Measurements from ENCODE around the gene RPGRIP1L. TPM values are rescaled to one million over a fixed set of nuclear protein-coding genes. Genes with fewer than 3 reads are reported as not detected.

Gene RPGRIP1L
- total and polyA plus RNA-seq, 2 donors (not counting 1 experiment from before 2014, with no cell fraction given) = 1.0 to 7.1 TPM

DNA sequence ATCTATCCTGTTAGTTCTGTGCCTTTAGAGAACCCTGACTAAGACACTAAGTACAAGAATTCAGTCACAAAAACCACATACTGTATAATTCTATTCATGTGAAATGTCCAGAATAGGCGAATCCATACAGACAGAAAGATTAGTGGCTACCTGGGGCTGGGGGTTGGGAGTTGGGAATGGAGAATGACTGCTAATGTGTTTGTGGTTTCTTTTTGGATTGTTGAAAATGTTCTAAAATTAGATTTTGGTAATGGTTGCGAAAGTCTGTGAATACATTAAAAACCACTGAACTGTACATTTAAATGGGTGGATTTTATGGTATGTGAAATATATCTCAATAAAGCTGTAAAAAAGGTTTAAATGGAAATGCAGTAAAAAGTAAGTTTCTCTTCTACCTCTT lies 120.3 kb downstream of the RPGRIP1L start:
- Histone ChIP-seq H3K4me3 (ENCODE audit: control extremely low read depth in 1 of 5, extremely low read depth in 1 of 5, insufficient read depth in 1 of 5, low read depth in 2 of 5, low read length in 4 of 5) (no peak overlapping the region), H2AFZ (ENCODE audit: insufficient read depth, low read depth, low read length, poor library complexity, severe bottlenecking) (no peak overlapping the region), H3K4me1 (ENCODE audit: control insufficient read depth in 2 of 2, insufficient read depth in 2 of 2, low read length in 2 of 2) (no peaks in the 10 kb centered on the region), H3K27me3 (replicated peaks in 1 of 4; ENCODE audit: control extremely low read depth in 1 of 4, control insufficient read depth in 3 of 4, insufficient read depth in 4 of 4, low read length in 3 of 4) (no peaks in the 10 kb centered on the region), H4K20me1 (ENCODE audit: control insufficient read depth, insufficient read depth, low read length, poor library complexity, severe bottlenecking) (no peaks in the 10 kb centered on the region), H3K36me3 (replicated peaks in 1 of 2; ENCODE audit: control extremely low read depth in 1 of 2, control insufficient read depth in 1 of 2, extremely low read depth in 1 of 2, insufficient read depth in 2 of 2, low read length in 1 of 2) (no peaks in the 10 kb centered on the region), H3K4me2 (replicated peaks; ENCODE audit: low read depth, low read length, poor library complexity, severe bottlenecking) (no peak overlapping the region), H3K79me2 (ENCODE audit: control insufficient read depth, insufficient read depth, low read length) (no peaks in the 10 kb centered on the region), H3K27ac (ENCODE audit: low read length in 2 of 2) (no peak overlapping the region), H3K9ac (ENCODE audit: low read length) (no peak overlapping the region), H3K9me3 (ENCODE audit: control extremely low read depth in 1 of 3, control insufficient read depth in 2 of 3, insufficient read depth in 1 of 3, low read length in 2 of 3) (no peaks in the 10 kb centered on the region)
- TF ChIP-seq EZH2 (IDR thresholded peaks at IDR 0.05; ENCODE audit: borderline replicate concordance, insufficient read depth, low read depth, low read length, poor library complexity, severe bottlenecking) = no peak
- TF ChIP-seq, protein P1, sequence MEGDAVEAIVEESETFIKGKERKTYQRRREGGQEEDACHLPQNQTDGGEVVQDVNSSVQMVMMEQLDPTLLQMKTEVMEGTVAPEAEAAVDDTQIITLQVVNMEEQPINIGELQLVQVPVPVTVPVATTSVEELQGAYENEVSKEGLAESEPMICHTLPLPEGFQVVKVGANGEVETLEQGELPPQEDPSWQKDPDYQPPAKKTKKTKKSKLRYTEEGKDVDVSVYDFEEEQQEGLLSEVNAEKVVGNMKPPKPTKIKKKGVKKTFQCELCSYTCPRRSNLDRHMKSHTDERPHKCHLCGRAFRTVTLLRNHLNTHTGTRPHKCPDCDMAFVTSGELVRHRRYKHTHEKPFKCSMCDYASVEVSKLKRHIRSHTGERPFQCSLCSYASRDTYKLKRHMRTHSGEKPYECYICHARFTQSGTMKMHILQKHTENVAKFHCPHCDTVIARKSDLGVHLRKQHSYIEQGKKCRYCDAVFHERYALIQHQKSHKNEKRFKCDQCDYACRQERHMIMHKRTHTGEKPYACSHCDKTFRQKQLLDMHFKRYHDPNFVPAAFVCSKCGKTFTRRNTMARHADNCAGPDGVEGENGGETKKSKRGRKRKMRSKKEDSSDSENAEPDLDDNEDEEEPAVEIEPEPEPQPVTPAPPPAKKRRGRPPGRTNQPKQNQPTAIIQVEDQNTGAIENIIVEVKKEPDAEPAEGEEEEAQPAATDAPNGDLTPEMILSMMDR (IDR thresholded peaks at IDR 0.05) = no peak
- no peak overlapping the region for H3K4me3 Mint-ChIP-seq
- ChIA-PET POLR2A (no interaction called here), CTCF (no interaction called here)
- ATAC-seq (ENCODE audit: low read depth) = no peak
- no peaks in the 10 kb centered on the region for H3K4me1 Mint-ChIP-seq
- peaks cover under 1% of the 10 kb centered on the region for H3K27me3 Mint-ChIP-seq
- no peak overlapping the region for H3K27ac Mint-ChIP-seq
- DNase-seq = no peak
- no peaks in the 10 kb centered on the region for H3K9me3 Mint-ChIP-seq (ENCODE audit: insufficient read depth)
- intact Hi-C loops (cut with micrococcal nuclease) = no loop called here
- WGBS (ENCODE audit: insufficient coverage) = no CpG with 5 or more reads among the region's 2 CpGs

DNA sequence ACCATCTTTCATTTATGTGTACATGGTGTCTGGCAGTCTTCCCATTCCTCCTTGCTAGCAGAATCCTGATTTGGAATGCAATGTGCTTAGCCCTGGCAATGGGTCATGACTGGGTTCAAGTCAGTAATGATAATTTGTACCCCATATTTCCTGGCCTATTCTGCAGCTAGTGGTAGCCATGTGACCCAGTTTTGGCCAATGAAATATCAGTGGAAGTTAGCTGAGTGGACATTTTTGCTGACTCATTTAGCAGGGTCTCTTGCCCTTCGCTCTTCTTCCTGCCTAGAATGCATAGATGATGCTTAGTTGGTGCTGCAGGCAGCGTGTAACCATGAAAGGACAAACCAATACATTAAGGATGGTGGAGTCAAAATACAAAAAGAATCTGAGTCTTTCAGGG lies 121.9 kb downstream of the RPGRIP1L start:
- Mint-ChIP-seq H3K9me3 (ENCODE audit: insufficient read depth) (no peaks in the 10 kb centered on the region), H3K27me3 (no peaks in the 10 kb centered on the region), H3K4me3 (no peak overlapping the region), H3K27ac (no peak overlapping the region), H3K4me1 (no peaks in the 10 kb centered on the region)
- Histone ChIP-seq H2AFZ (ENCODE audit: insufficient read depth, low read depth, low read length, poor library complexity, severe bottlenecking) (no peak overlapping the region), H3K9ac (ENCODE audit: low read length) (no peak overlapping the region), H3K36me3 (replicated peaks in 1 of 2; ENCODE audit: control extremely low read depth in 1 of 2, control insufficient read depth in 1 of 2, extremely low read depth in 1 of 2, insufficient read depth in 2 of 2, low read length in 1 of 2) (no peaks in the 10 kb centered on the region), H3K9me3 (ENCODE audit: control extremely low read depth in 1 of 3, control insufficient read depth in 2 of 3, insufficient read depth in 1 of 3, low read length in 2 of 3) (no peaks in the 10 kb centered on the region), H3K27ac (ENCODE audit: low read length in 2 of 2) (no peak overlapping the region), H3K27me3 (replicated peaks in 1 of 4; ENCODE audit: control extremely low read depth in 1 of 4, control insufficient read depth in 3 of 4, insufficient read depth in 4 of 4, low read length in 3 of 4) (no peaks in the 10 kb centered on the region), H3K79me2 (ENCODE audit: control insufficient read depth, insufficient read depth, low read length) (no peaks in the 10 kb centered on the region), H4K20me1 (ENCODE audit: control insufficient read depth, insufficient read depth, low read length, poor library complexity, severe bottlenecking) (no peaks in the 10 kb centered on the region), H3K4me1 (ENCODE audit: control insufficient read depth in 2 of 2, insufficient read depth in 2 of 2, low read length in 2 of 2) (no peaks in the 10 kb centered on the region), H3K4me2 (replicated peaks; ENCODE audit: low read depth, low read length, poor library complexity, severe bottlenecking) (no peak overlapping the region), H3K4me3 (ENCODE audit: control extremely low read depth in 1 of 5, extremely low read depth in 1 of 5, insufficient read depth in 1 of 5, low read depth in 2 of 5, low read length in 4 of 5) (no peak overlapping the region)
- ATAC-seq (ENCODE audit: low read depth) (no peak), DNase-seq (no peak)
- WGBS (ENCODE audit: insufficient coverage) = no CpG with 5 or more reads among the region's 2 CpGs
- ChIA-PET CTCF (no interaction called here), POLR2A (no interaction called here)
- intact Hi-C loops (cut with micrococcal nuclease) = no loop called here
- TF ChIP-seq EZH2 (IDR thresholded peaks at IDR 0.05; ENCODE audit: borderline replicate concordance, insufficient read depth, low read depth, low read length, poor library complexity, severe bottlenecking) = no peak
- TF ChIP-seq, protein P1 (IDR thresholded peaks at IDR 0.05) = no peak
